Stomach (tissue), 4 donors: ENCODE data around the gene HSD3B1.

Experiments used
- CTCF ChIP-seq, 7 experiments: fragments of 450-650 bp in 4 of 7; fragments of 200-600 bp in 3 of 7; sonication (generic) in 3 of 7; IDR thresholded peaks; one replicate each; pipeline ENCODE4 v1.5.1; 2016 to 2019; ENCODE audit warnings: antibody characterized with exemption in 7 of 7, control low read depth in 2 of 7, mild to moderate bottlenecking in 1 of 7
- EP300 ChIP-seq: sonication (generic); formaldehyde crosslinking; IDR thresholded peaks from one replicate; pipeline ENCODE4 v1.6.1; 2017; ENCODE audit warnings: antibody characterized with exemption
- POLR2A ChIP-seq, 4 donors: fragments of 450-650 bp; IDR thresholded peaks; one replicate each; pipeline ENCODE4 v1.6.1; 2016; ENCODE audit warnings: antibody characterized with exemption in 4 of 4, control low read depth in 2 of 4, mild to moderate bottlenecking in 1 of 4, moderate library complexity in 1 of 4

GRCh38 chr1:119556423-119556822 lies 49.4 kb downstream of the HSD3B1 start:
- TF ChIP-seq CTCF (IDR thresholded peaks at IDR 0.05) (no peak), POLR2A (IDR thresholded peaks at IDR 0.05) (no peak), EP300 (no peak)
